WERI-Rb-1 (cell line): ENCODE data around the gene SLC25A34.

ENCODE experiments used
- DNase-seq: peaks from one replicate; pipeline ENCODE4 v3.0.0-alpha.2; 2020
- H3K27ac ChIP-seq: fragments of 250-450 bp; sonication (Bioruptor Pico); 2 replicates; pipeline ENCODE4 v1.5.1; 2020; ENCODE audit warnings: mild to moderate bottlenecking, moderate library complexity
- H3K27me3 ChIP-seq: fragments of 250-450 bp; sonication (Bioruptor Pico); 2 replicates; pipeline ENCODE4 v1.5.1; 2021; ENCODE audit warnings: mild to moderate bottlenecking, low read depth, moderate library complexity; ENCODE audit not compliant: insufficient read depth, severe bottlenecking
- H3K36me3 ChIP-seq: fragments of 250-450 bp; sonication (Bioruptor Pico); 2 replicates; pipeline ENCODE4 v1.5.1; 2020; ENCODE audit warnings: mild to moderate bottlenecking, moderate library complexity
- H3K4me3 ChIP-seq: 2 replicates; pipeline ENCODE4 v1.5.1; 2011; ENCODE audit warnings: low read depth, mild to moderate bottlenecking, control low read depth, low read length
- H3K9me3 ChIP-seq: fragments of 250-450 bp; sonication (Bioruptor Pico); 2 replicates; pipeline ENCODE4 v1.5.1; 2021; ENCODE audit warnings: mild to moderate bottlenecking, moderate library complexity; ENCODE audit not compliant: severe bottlenecking
- TF ChIP-seq, protein P1 (sequence below): IDR thresholded peaks from 2 replicates; pipeline ENCODE4 v1.5.1; 2011; ENCODE audit warnings: low read depth, mild to moderate bottlenecking, control low read depth, inconsistent platforms, low read length

Gene SLC25A34

DNA sequence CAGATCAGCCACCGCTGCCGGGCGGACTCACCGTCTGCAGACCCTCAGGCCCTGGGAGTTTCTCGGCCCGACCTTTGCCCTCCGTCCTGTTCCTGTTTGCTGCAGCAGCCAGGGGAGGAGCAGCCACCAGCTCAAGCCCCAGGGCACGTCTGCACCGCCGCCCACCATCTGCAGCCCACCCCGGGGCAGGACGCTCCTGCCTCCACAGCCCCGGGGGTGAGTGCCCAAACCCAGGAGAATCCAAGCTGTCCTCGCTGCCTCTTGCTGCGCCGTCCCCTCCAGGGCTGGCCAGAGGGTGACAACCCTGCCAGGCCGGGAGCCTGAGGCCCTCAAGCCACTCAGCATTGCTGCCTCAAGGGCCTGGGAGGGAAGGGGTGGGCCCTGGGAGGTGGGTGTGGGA, 1.2 kb upstream of the SLC25A34 start:
- Histone ChIP-seq H3K36me3 (peaks cover 47% of the 10 kb centered on the region), H3K27ac (no peak overlapping the region), H3K27me3 (no peaks in the 10 kb centered on the region), H3K4me3 (no peak overlapping the region), H3K9me3 (no peaks in the 10 kb centered on the region)
- TF ChIP-seq, protein P1, sequence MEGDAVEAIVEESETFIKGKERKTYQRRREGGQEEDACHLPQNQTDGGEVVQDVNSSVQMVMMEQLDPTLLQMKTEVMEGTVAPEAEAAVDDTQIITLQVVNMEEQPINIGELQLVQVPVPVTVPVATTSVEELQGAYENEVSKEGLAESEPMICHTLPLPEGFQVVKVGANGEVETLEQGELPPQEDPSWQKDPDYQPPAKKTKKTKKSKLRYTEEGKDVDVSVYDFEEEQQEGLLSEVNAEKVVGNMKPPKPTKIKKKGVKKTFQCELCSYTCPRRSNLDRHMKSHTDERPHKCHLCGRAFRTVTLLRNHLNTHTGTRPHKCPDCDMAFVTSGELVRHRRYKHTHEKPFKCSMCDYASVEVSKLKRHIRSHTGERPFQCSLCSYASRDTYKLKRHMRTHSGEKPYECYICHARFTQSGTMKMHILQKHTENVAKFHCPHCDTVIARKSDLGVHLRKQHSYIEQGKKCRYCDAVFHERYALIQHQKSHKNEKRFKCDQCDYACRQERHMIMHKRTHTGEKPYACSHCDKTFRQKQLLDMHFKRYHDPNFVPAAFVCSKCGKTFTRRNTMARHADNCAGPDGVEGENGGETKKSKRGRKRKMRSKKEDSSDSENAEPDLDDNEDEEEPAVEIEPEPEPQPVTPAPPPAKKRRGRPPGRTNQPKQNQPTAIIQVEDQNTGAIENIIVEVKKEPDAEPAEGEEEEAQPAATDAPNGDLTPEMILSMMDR, result no peak
- no peak for DNase-seq

DNA sequence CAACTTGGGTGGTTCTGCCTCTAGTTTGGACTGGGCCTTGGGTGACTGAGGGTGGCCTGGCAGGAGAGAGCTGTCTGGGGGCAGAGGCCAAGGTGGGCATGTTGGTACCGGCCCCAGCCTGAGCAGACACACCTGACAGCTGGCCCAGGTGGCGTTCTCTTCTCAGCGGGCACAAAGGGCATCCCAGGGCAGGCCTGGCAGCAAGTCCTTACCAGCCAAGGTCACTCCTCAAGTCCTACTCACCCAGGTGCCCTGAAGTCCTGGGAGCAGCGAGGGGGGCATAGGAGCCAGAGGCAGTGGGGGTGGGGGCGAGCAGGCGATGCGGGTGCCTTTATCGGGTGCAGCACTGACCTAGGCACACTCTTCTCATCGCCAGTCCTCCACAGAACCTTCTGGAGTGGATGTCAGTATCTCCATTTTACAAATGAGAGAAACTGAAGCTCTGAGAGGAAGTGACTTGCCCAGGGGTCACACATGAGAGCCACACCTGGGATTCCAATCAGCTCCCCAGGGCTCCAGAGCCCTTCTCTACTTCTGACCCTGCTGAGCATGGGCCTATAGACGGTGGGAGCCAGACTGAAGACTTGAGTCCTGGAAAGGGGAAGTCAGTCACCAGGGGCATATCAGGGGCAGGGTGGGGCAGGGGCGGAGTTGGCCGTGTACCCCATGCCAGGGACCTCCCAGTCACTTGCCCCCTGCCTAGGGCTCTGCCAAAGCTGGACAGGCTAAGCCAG, 587 bp upstream of the SLC25A34 start:
- no peaks in the 10 kb centered on the region for H3K9me3 ChIP-seq
- H3K4me3 ChIP-seq, result no peak overlapping the region
- DNase-seq, result no peak
- TF ChIP-seq, protein P1, result no peak
- H3K27ac ChIP-seq, result peak overlapping the region; percentile 72
- peaks cover 42% of the 10 kb centered on the region for H3K36me3 ChIP-seq
- H3K27me3 ChIP-seq, result no peaks in the 10 kb centered on the region

DNA sequence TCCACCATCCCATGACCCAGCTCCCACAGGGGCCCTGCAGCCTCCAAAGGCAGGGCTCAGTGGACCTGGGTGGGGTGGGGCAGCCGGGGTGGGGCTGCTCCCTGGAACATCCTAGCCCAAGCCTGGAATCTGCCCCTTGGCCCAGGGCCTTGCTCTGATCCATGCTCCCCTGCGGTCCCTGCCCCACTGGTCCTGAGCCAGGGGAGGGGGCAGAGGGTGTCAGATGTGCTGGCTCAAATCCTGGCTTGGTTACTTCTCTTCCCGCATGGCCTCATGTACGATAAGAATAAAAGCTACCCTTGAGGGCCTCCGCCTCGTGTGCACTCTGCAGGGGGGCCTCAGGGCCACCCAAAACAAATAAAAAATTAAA, 819 bp downstream of the SLC25A34 start:
- TF ChIP-seq, protein P1, result no peak
- H3K9me3 ChIP-seq, result no peaks in the 10 kb centered on the region
- DNase-seq, result no peak
- no peak overlapping the region for H3K4me3 ChIP-seq
- H3K36me3 ChIP-seq, result peaks cover 32% of the 10 kb centered on the region
- H3K27ac ChIP-seq, result peak overlapping the region; percentile 72
- H3K27me3 ChIP-seq, result no peaks in the 10 kb centered on the region

DNA sequence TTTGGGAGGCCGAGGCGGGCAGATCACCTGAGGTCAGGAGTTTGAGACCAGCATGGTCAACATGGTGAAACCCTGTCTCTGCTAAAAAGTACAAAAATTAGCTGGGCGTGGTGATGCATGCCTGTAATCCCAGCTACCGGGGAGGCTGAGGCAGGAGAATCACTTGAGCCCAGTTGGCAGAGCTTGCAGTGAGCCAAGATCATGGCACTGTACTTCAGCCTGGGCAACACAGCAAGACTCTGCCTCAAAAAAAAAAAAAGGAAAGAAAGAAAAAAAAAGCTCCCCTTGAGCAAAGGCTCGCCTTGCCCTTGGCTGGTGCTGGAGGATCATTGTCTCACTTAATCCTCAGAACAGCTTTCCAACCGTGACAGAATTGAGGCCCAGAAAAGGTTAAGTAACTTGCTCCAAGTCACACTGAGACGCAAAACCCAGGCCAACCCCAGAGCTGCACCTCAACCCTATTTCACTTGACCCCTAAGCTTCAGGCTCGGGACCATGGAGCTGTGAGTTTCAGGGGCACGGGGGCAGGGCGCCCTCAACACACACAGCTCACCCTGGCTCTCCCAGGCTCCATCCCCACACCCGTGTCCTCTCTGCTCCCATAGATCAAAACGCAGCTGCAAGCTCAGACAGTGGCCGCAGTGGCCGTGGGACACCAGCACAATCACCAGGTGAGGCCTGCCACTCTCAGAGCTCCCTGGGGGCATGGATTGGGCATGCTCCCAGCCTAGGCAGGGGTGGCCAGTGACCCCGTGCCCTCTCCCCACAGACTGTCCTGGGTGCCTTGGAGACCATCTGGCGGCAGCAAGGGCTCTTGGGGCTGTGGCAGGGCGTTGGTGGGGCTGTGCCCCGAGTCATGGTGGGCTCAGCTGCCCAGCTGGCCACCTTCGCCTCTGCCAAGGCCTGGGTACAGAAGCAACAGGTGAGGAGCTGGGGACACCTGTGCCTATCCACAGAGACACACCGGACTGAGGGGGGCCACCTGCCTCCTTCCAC, 1.6 kb downstream of the SLC25A34 start:
- TF ChIP-seq, protein P1, result no peak
- no peaks in the 10 kb centered on the region for H3K9me3 ChIP-seq
- H3K36me3 ChIP-seq, result peaks cover 25% of the 10 kb centered on the region
- no peaks in the 10 kb centered on the region for H3K27me3 ChIP-seq
- H3K4me3 ChIP-seq, result no peak overlapping the region
- DNase-seq, result peak; percentile 71
- peak overlapping the region; percentile 72 for H3K27ac ChIP-seq

DNA sequence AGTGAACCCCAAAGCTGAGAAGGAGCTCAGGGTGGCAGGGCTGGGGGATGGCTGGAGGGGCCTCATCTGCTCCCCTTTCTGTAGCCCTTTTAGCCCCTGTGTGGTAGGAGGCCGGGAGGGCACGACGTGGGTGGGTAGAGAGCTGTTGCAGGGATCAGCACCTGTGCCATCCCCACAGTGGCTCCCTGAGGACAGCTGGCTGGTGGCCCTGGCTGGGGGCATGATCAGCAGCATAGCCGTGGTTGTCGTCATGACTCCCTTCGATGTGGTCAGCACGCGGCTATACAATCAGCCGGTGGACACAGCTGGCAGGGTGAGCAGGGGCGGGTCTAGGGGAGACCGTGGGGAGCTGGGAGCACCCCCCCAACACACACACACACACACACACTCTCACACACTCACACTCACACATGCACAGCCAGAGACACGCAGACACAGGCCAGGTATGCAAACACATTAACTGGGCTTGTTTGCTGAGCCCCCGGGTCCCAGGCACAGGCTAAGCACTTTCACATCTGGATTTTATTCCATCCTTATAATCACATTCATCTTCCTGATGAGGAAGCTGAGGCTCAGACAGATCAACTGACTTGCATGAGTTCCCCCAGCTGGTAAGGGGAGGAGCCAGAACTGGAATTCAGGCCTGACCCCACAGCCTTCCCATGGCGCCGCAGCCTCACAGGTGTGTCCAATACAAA, 2.5 kb downstream of the SLC25A34 start:
- H3K9me3 ChIP-seq, result no peaks in the 10 kb centered on the region
- peak overlapping the region; percentile 72 for H3K27ac ChIP-seq
- TF ChIP-seq, protein P1, result no peak
- DNase-seq, result no peak
- peaks cover 15% of the 10 kb centered on the region for H3K36me3 ChIP-seq
- H3K4me3 ChIP-seq, result no peak overlapping the region
- no peaks in the 10 kb centered on the region for H3K27me3 ChIP-seq
